Right cardiac atrium (tissue), 5 donors: ENCODE results near the gene NAT16. TPM values are rescaled to one million over a fixed set of nuclear protein-coding genes. Genes with fewer than 3 reads are reported as not detected.
A peak's percentile ranks its signal among the peaks of the same experiment; 100 is the strongest.

ENCODE experiments used
- ATAC-seq, 2 donors: fragments of 200-7000 bp; cut with Tn5 transposase; one replicate each; pipeline versions ENCODE4 v1.8.0 to v1.9.1; 2020; ENCODE audit warnings: moderate library complexity in 2 of 2, mild to moderate bottlenecking in 1 of 2
- DNase-seq, 3 donors: peaks; one replicate each; pipeline ENCODE4 v3.0.0-alpha.2; 2020
- H3K27ac ChIP-seq: one replicate; pipeline ENCODE4 v1.5.1; 2013; ENCODE audit warnings: mild to moderate bottlenecking, low read length, control low read depth, moderate library complexity
- H3K27me3 ChIP-seq: one replicate; pipeline ENCODE4 v1.6.1; 2013; ENCODE audit not compliant: control insufficient read depth, insufficient read depth
- H3K4me1 ChIP-seq: one replicate; pipeline ENCODE4 v1.6.1; 2013; ENCODE audit warnings: low read length; ENCODE audit not compliant: control insufficient read depth, insufficient read depth
- H3K4me3 ChIP-seq: one replicate; pipeline ENCODE4 v1.5.1; 2013; ENCODE audit warnings: low read length, control low read depth
- H3K9me3 ChIP-seq: one replicate; pipeline ENCODE4 v1.6.1; 2013; ENCODE audit warnings: low read length; ENCODE audit not compliant: control insufficient read depth
- WGBS: extraction: QIAGEN DNeasy Blood & Tissue Kit; methylation state at CpG from one replicate; pipeline ENCODE4 v1.1.7; 2013; 5-methylcytosine and 5-hydroxymethylcytosine counted together
- intact Hi-C, 4 donors: fragments of 100-400 bp; cut with DNase I; formaldehyde crosslinking; loops; one replicate each; pipeline versions ENCODE4 v1.11.0 to v1.14.0; 2022 to 2023
- polyA plus RNA-seq: library from polyadenylated mRNA; stranded (reverse); fragments of 200-250 nt; gene quantifications from one replicate; pipeline ENCODE4 v1.2.3, GENCODE V29; 2013
- total RNA-seq, 4 donors: library from RNA; stranded (reverse); fragmentation: NEBNext Ultra II Directional; extraction: Animal tissue kit (Norgen Biotek cat#: 25700); gene quantifications; one replicate each; pipeline ENCODE4 v1.2.1, GENCODE V29; 2021
- donor health status: healthy with polysubstance abuse.
- donor health status: DM: no; HTN: yes; CAD: no.
- donor health status: DM: no; HTN: no; CAD: no.
- donor health status: DM: no; HTN: yes; CAD: no; lungs with severe emphysema.
- donor health status: DM: yes; HTN: yes; CAD: no.

Gene NAT16
- total and polyA plus RNA-seq, 5 donors: not detected

DNA sequence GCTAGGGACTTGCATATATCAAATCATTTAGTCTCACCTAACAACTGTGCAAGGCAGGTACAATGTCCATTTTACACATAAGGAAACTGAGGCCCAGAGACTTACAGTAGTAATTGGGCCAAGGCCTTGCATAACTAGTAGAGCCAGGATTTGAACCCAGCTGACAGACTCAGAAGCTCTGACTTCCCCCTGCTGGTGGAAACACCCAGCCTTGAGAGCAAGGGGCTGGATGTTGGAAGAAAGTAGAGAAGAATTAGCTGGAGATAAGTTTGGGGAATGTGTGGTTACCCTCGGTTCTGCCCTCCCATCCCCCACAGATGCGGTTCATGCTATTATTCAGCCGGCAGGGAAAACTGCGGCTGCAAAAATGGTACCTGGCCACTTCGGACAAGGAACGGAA is 23.8 kb downstream of the NAT16 start:
- intact Hi-C loops: no loop called here
- no peak for ATAC-seq
- H3K4me1 ChIP-seq: peaks cover 6% of the 10 kb centered on the region
- H3K27ac ChIP-seq: no peak overlapping the region
- H3K9me3 ChIP-seq: no peaks in the 10 kb centered on the region
- no peak overlapping the region for H3K4me3 ChIP-seq
- no peaks in the 10 kb centered on the region for H3K27me3 ChIP-seq
- DNase-seq: no peak
- WGBS: 80% methylated on average over 6 of the region's 6 CpGs

DNA sequence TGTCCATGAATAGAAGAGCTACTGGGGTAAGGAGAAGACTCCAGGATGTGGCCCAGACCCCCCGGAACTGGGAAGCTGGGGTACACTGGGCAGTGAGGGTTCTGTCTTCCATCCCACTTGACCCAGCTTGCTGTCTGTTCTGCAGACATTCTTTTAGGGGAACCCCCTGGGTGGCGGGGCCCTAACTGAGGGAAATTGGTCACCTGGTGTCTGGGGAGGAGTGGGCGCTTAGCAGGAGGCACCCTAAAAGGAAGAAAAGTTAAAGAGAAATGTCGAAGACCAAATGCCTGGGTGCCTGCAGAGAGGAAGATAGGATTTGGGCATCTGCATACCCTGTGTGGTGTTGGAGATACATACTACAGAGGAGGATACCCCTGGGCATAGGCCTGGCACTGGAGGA is 24.8 kb downstream of the NAT16 start:
- intact Hi-C loops: no loop called here
- Histone ChIP-seq H3K4me1 (peaks cover 6% of the 10 kb centered on the region), H3K27ac (no peak overlapping the region), H3K4me3 (peak overlapping the region; percentile 74), H3K27me3 (no peaks in the 10 kb centered on the region), H3K9me3 (no peaks in the 10 kb centered on the region)
- 60% methylated on average over 4 of the region's 4 CpGs for WGBS
- ATAC-seq (no peak), DNase-seq (no peak)

- Histone ChIP-seq H3K9me3 (no peaks in the 10 kb centered on the region), H3K27ac (no peak overlapping the region), H3K4me3 (peak overlapping the region; percentile 74), H3K27me3 (no peaks in the 10 kb centered on the region), H3K4me1 (peaks cover 6% of the 10 kb centered on the region)
- ATAC-seq: peak; percentile 47 to 59
- DNase-seq: no peak
- intact Hi-C loops: no loop called here
- under 1% methylated on average over 34 of the region's 34 CpGs for WGBS
Measured at GRCh38 chr7:101154693-101155102, 25.4 kb downstream of the NAT16 start.

GRCh38 chr7:101153969-101154692 is 26.0 kb downstream of the NAT16 start, which contains the start of gene AP1S1:
AP1S1 (plus strand) TSS chr7:101154476; CDS start chr7:101154515, 39 bp downstream.
- Histone ChIP-seq H3K27ac (no peak within 1 kb of the TSS), H3K4me3 (peak within 1 kb of the TSS; percentile 74), H3K9me3 (no peaks in the 10 kb centered on the region), H3K4me1 (peaks cover 6% of the 10 kb centered on the region), H3K27me3 (no peaks in the 10 kb centered on the region)
- ATAC-seq (peak; percentile 97), DNase-seq (peak; percentile 94 to 98 (median 97))
- intact Hi-C loops: no loop called here
- WGBS: 4% methylated on average over 51 of the region's 51 CpGs

DNA sequence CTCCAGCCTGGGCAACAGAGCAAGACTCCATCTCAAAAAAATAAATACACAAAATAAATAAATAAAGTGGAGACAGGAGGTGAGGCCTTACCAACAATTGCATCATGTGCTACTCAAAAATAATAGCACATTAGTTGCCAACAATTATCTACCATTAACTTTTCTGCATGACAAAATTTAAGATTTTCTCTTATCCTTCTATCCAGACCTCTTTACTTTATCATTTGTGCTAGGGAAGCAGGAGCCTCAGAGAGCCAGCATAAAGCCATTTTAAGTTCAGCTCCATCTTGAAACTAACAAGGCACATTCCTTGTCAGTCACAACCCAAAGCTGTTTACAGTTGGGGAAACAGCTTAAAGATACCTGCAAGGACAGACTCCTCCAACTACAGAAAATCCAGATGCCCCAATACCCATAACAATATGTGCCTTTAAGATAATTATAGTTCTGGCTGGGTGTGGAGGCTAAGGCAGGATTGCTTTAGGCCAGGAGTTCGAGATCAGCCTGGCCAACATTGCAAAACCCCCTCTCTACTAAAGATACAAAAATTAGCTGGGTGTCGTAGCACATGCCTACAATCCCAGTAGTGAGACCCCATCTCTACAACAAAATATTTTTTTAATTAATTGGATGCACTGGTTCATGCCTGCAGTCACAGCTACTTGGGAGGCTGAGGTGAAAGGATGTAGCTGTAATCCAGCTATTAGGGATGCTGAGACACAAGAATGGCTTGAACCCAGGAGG is 28.0 kb downstream of the NAT16 start:
- 75% methylated on average over 2 of the region's 2 CpGs for WGBS
- Histone ChIP-seq H3K9me3 (no peaks in the 10 kb centered on the region), H3K27me3 (no peaks in the 10 kb centered on the region), H3K4me1 (peaks cover 6% of the 10 kb centered on the region), H3K27ac (no peak overlapping the region), H3K4me3 (no peak overlapping the region)
- intact Hi-C loops: no loop called here
- no peak for DNase-seq
- no peak for ATAC-seq

GRCh38 chr7:101140746-101141382 is 39.2 kb downstream of the NAT16 start:
- H3K27ac ChIP-seq: no peak overlapping the region
- no peaks in the 10 kb centered on the region for H3K9me3 ChIP-seq
- WGBS: 89% methylated on average over 4 of the region's 4 CpGs
- peaks cover 2% of the 10 kb centered on the region for H3K4me1 ChIP-seq
- H3K27me3 ChIP-seq: no peaks in the 10 kb centered on the region
- DNase-seq (no peak), ATAC-seq (no peak)
- no peak overlapping the region for H3K4me3 ChIP-seq
- intact Hi-C loops: loop anchor here in 3 of 4 donors (5.0 kb wide), 2 partner anchors 54 to 141 kb away; partner anchors contain the start of gene TRIM56 (in 1 of the 3)

DNA sequence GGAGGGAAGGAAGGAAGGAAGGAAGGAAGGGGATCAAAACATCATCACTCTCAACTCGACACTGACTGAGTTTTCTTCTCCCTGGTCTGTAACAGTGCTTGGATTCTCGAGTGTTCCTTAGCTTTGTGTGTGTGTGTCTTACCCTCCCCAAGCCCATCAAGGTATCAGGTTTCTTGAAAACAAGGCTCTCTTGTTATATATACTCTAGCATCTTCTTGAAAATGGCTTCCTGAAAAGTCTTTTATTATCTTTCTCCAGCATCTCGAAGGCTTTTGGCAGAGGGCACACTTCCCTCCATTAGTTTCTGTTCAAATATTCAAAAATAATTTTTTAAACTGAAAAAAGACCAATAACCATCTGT is 39.8 kb downstream of the NAT16 start:
- DNase-seq (no peak), ATAC-seq (no peak)
- H3K4me1 ChIP-seq: peaks cover 2% of the 10 kb centered on the region
- no peaks in the 10 kb centered on the region for H3K9me3 ChIP-seq
- no peaks in the 10 kb centered on the region for H3K27me3 ChIP-seq
- WGBS: 26% methylated on average over 3 of the region's 3 CpGs
- H3K27ac ChIP-seq: no peak overlapping the region
- intact Hi-C loops: loop anchor here in 3 of 4 donors (5.0 kb wide), 2 partner anchors 53 to 142 kb away; partner anchors contain the start of gene TRIM56 (in 1 of the 3)
- H3K4me3 ChIP-seq: no peak overlapping the region

DNA sequence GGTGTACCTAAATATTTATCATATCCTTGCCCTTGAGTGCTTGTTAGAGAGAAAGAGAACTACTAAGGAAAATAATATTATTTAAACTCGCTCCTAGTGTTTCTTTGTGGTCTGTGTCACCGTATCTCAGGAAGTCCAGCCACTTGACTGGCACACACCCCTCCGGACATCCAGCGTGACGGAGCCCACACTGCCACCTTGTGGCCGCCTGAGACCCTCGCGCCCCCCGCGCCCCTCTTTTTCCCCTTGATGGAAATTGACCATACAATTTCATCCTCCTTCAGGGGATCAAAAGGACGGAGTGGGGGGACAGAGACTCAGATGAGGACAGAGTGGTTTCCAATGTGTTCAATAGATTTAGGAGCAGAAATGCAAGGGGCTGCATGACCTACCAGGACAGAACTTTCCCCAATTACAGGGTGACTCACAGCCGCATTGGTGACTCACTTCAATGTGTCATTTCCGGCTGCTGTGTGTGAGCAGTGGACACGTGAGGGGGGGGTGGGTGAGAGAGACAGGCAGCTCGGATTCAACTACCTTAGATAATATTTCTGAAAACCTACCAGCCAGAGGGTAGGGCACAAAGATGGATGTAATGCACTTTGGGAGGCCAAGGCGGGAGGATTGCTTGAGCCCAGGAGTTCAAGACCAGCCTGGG is 41.8 kb downstream of the NAT16 start:
- Histone ChIP-seq H3K4me3 (no peak overlapping the region), H3K4me1 (peaks cover 2% of the 10 kb centered on the region), H3K9me3 (no peaks in the 10 kb centered on the region), H3K27me3 (no peaks in the 10 kb centered on the region), H3K27ac (no peak overlapping the region)
- intact Hi-C loops: loop anchor here (5.0 to 10.0 kb wide), 3 partner anchors 41 to 61 kb away; partner anchors contain the start of gene TRIM56 (in 1 of the 4)
- 6% methylated on average over 16 of the region's 16 CpGs for WGBS
- DNase-seq: peak; percentile 83 to 88 (median 86)
- ATAC-seq: peak; percentile 86 to 97

DNA sequence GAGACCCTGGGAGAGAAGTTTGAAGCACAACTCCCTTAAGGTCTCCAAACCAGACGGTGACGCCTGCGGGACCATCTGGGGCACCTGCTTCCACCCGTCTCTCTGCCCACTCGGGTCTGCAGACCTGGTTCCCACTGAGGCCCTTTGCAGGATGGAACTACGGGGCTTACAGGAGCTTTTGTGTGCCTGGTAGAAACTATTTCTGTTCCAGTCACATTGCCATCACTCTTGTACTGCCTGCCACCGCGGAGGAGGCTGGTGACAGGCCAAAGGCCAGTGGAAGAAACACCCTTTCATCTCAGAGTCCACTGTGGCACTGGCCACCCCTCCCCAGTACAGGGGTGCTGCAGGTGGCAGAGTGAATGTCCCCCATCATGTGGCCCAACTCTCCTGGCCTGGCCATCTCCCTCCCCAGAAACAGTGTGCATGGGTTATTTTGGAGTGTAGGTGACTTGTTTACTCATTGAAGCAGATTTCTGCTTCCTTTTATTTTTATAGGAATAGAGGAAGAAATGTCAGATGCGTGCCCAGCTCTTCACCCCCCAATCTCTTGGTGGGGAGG is 42.4 kb downstream of the NAT16 start:
- Histone ChIP-seq H3K9me3 (no peaks in the 10 kb centered on the region), H3K27me3 (no peaks in the 10 kb centered on the region), H3K4me1 (peaks cover 2% of the 10 kb centered on the region), H3K4me3 (no peak overlapping the region), H3K27ac (no peak overlapping the region)
- 66% methylated on average over 9 of the region's 9 CpGs for WGBS
- intact Hi-C loops: loop anchor here (5.0 to 10.0 kb wide), 3 partner anchors 40 to 60 kb away; partner anchors contain the start of gene TRIM56 (in 1 of the 4)
- DNase-seq: no peak
- peak in 1 of 2 donors; percentile 6 for ATAC-seq

DNA sequence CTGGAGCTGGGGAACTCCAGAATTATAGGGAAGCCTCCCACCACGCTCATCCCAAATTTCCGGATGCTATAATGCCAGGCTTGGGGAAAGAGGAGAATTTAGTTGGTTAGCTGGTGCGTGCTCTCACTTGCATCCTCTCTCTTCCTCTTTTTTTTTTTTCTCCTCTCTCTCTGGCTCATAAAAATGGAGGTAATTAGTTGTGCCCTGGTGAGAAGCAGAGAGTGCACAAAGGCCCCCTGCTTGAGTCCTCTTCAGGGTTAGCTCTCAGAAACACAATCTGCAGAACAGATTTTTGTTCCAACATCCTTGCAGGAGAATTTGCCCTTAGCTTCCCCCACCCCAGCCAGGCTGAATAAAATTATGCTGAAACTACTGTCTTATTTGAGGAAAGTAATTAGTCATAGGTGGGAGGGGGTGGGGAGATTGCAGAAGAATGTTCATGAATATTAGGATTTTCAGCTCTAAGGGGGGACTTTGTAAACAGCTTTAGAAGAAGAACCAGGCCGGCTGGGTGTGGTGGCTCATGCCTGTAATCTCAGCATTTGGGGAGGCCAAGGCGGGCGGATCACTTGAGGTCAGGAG is 45.6 kb downstream of the NAT16 start:
- Histone ChIP-seq H3K9me3 (no peaks in the 10 kb centered on the region), H3K27ac (no peak overlapping the region), H3K4me1 (peaks cover 2% of the 10 kb centered on the region), H3K4me3 (no peak overlapping the region), H3K27me3 (no peaks in the 10 kb centered on the region)
- WGBS: 86% methylated on average over 6 of the region's 6 CpGs
- ATAC-seq (no peak), DNase-seq (no peak)
- intact Hi-C loops: loop anchor here in 1 of 4 donors (10.0 kb wide), 1 partner anchor 50 kb away; the partner anchor contains the start of gene TRIM56
